ENCODE measurements around the gene SERPINB10.

Gene SERPINB10

DNA sequence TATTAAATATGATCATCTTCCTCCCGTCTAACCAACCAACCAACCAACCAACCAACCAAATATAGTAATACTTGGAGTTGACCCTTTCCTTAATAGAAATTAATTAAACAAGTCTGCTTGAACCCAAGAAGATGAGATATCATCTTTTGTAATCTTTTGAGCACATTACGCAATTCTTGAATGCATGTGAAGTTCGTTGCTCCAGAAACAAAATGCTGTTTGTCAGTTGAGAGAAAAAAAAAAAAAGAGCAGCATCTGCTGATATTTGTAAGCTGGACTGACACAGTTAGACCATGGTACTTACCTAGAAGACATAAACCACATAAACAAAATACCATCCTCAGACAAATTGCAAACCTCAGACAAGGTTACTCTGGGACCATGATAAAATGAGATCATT is 29.4 kb upstream of the SERPINB10 start:
- no peaks in the 10 kb centered on the region for H3K4me1 ChIP-seq (ENCODE audit: control insufficient read depth in 2 of 2, insufficient read depth in 2 of 2, low read length in 2 of 2)
- H3K27me3 ChIP-seq (ENCODE audit: control insufficient read depth in 2 of 2, insufficient read depth in 2 of 2, low read length in 2 of 2): no peaks in the 10 kb centered on the region
- H3K27ac ChIP-seq (ENCODE audit: low read depth in 2 of 2, low read length in 2 of 2): no peak overlapping the region
- no peak overlapping the region for H3K9ac ChIP-seq (ENCODE audit: low read depth in 1 of 2, low read length in 2 of 2)
- no peaks in the 10 kb centered on the region for H3K9me3 ChIP-seq (ENCODE audit: control insufficient read depth in 2 of 2, low read length in 2 of 2)
- H3K36me3 ChIP-seq (ENCODE audit: control insufficient read depth in 2 of 2, insufficient read depth in 2 of 2, low read length in 2 of 2): no peaks in the 10 kb centered on the region
- H3K4me3 ChIP-seq (ENCODE audit: low read length in 2 of 2): no peak overlapping the region

DNA sequence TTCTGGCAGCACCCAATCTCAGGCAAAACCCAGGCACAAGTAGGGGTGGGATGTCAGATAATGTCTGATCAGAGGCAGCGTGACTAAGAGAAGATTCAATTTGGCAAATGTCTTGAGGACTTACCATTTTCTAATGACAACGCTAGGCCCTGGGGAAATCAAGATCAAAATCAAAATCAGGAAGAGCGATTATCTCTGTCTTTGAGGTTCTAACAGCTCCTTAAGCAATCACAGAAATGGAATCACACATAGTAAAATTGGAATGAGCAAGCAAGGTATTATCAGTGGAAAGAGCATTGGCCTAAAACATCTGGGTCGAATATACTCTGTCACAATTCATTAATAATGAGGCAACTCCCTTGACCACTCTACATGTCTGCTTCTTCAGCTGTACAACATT is 28.8 kb upstream of the SERPINB10 start:
- H3K27ac ChIP-seq (ENCODE audit: low read depth in 2 of 2, low read length in 2 of 2): no peak overlapping the region
- H3K9me3 ChIP-seq (ENCODE audit: control insufficient read depth in 2 of 2, low read length in 2 of 2): no peaks in the 10 kb centered on the region
- no peak overlapping the region for H3K4me3 ChIP-seq (ENCODE audit: low read length in 2 of 2)
- H3K27me3 ChIP-seq (ENCODE audit: control insufficient read depth in 2 of 2, insufficient read depth in 2 of 2, low read length in 2 of 2): no peaks in the 10 kb centered on the region
- no peaks in the 10 kb centered on the region for H3K36me3 ChIP-seq (ENCODE audit: control insufficient read depth in 2 of 2, insufficient read depth in 2 of 2, low read length in 2 of 2)
- no peaks in the 10 kb centered on the region for H3K4me1 ChIP-seq (ENCODE audit: control insufficient read depth in 2 of 2, insufficient read depth in 2 of 2, low read length in 2 of 2)
- no peak overlapping the region for H3K9ac ChIP-seq (ENCODE audit: low read depth in 1 of 2, low read length in 2 of 2)

DNA sequence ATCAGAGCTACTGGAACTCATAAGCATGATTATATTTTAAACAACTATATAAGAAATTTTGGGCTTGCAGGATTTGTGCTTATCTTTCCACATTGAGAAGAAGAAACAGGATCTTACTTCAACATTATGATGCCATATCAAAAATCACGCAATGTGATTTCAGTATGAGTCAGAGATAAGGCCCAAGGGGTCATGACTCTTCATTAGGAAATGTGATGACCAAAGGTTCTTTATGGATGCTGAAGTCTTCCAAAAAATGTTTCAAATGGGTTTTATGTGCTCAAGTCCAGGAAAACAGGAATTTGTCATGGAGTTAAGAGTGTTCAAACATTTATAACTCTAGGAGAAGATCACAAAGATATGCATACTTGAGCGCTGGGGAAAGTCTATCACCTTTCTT is 28.0 kb upstream of the SERPINB10 start:
- no peaks in the 10 kb centered on the region for H3K4me1 ChIP-seq (ENCODE audit: control insufficient read depth in 2 of 2, insufficient read depth in 2 of 2, low read length in 2 of 2)
- H3K4me3 ChIP-seq (ENCODE audit: low read length in 2 of 2): no peak overlapping the region
- H3K27ac ChIP-seq (ENCODE audit: low read depth in 2 of 2, low read length in 2 of 2): no peak overlapping the region

DNA sequence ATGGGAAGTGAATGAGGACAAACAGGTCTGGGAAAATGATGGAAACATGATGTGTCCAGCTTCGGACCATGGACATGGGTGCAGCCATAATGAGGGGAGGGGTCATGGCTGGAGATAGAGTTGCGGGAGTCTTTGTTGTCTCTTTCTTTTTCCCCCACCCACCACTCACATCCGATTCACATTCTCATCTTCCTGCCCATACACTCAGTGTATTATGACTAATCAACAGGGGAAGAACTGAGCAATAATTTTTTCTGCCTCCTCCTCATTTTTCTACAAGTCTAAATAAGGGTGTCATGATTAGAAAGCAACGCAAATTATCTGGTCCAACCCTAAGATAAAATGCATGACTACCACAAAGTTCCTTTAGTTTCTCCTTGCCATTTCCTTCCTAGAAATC is 25.9 kb upstream of the SERPINB10 start:
- Histone ChIP-seq H3K27me3 (ENCODE audit: control insufficient read depth in 2 of 2, insufficient read depth in 2 of 2, low read length in 2 of 2) (no peaks in the 10 kb centered on the region), H3K27ac (ENCODE audit: low read depth in 2 of 2, low read length in 2 of 2) (no peak overlapping the region), H3K9me3 (ENCODE audit: control insufficient read depth in 2 of 2, low read length in 2 of 2) (no peaks in the 10 kb centered on the region), H3K9ac (ENCODE audit: low read depth in 1 of 2, low read length in 2 of 2) (no peak overlapping the region), H3K36me3 (ENCODE audit: control insufficient read depth in 2 of 2, insufficient read depth in 2 of 2, low read length in 2 of 2) (no peaks in the 10 kb centered on the region), H3K4me1 (ENCODE audit: control insufficient read depth in 2 of 2, insufficient read depth in 2 of 2, low read length in 2 of 2) (no peaks in the 10 kb centered on the region), H3K4me3 (ENCODE audit: low read length in 2 of 2) (no peak overlapping the region)

More for the DNA sequence above, 28.0 kb upstream of the SERPINB10 start:
- Histone ChIP-seq H3K27me3 (ENCODE audit: control insufficient read depth in 2 of 2, insufficient read depth in 2 of 2, low read length in 2 of 2) (no peaks in the 10 kb centered on the region), H3K36me3 (ENCODE audit: control insufficient read depth in 2 of 2, insufficient read depth in 2 of 2, low read length in 2 of 2) (no peaks in the 10 kb centered on the region), H3K9me3 (ENCODE audit: control insufficient read depth in 2 of 2, low read length in 2 of 2) (no peaks in the 10 kb centered on the region), H3K9ac (ENCODE audit: low read depth in 1 of 2, low read length in 2 of 2) (no peak overlapping the region)

DNA sequence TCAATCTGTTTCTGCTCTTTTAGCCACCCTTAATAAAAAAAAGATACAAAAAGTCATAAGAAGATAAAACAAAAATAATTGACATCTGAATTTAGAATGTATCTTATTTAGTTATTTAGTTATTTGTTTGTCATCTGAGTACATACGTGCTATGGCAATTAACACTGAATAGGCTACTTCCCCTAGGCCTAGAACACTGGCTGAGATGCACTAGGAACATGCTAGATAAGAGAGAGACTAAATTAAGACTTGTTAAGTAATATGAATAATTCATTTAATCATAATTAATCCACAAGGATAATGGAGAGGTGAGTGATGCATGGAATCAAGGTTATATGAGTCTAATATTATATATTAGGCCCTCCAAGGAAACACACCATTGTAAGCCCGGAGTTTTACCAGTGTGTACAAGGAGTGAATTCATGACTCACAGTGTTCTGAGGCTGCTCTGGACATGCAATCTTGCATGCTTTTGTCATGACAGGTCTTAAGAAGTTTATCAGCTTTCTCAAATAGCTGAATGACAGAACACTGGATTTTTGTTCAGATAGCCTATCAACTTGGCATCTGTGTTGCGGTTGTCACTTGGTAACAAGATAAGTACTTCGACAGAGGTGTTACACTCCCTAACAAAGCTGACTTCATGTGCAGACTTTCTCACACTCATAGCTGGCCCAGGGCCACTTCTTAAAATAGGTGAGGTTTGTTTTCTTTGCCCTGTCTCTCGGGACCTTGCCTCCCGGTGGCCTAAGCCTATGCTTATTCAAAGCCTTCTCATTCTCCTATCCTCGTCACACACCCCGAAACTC is 25.2 kb upstream of the SERPINB10 start:
- Histone ChIP-seq H3K27me3 (ENCODE audit: control insufficient read depth in 2 of 2, insufficient read depth in 2 of 2, low read length in 2 of 2) (no peaks in the 10 kb centered on the region), H3K36me3 (ENCODE audit: control insufficient read depth in 2 of 2, insufficient read depth in 2 of 2, low read length in 2 of 2) (no peaks in the 10 kb centered on the region), H3K9ac (ENCODE audit: low read depth in 1 of 2, low read length in 2 of 2) (no peak overlapping the region), H3K4me3 (ENCODE audit: low read length in 2 of 2) (no peak overlapping the region), H3K27ac (ENCODE audit: low read depth in 2 of 2, low read length in 2 of 2) (no peak overlapping the region), H3K9me3 (ENCODE audit: control insufficient read depth in 2 of 2, low read length in 2 of 2) (no peaks in the 10 kb centered on the region), H3K4me1 (ENCODE audit: control insufficient read depth in 2 of 2, insufficient read depth in 2 of 2, low read length in 2 of 2) (no peaks in the 10 kb centered on the region)

DNA sequence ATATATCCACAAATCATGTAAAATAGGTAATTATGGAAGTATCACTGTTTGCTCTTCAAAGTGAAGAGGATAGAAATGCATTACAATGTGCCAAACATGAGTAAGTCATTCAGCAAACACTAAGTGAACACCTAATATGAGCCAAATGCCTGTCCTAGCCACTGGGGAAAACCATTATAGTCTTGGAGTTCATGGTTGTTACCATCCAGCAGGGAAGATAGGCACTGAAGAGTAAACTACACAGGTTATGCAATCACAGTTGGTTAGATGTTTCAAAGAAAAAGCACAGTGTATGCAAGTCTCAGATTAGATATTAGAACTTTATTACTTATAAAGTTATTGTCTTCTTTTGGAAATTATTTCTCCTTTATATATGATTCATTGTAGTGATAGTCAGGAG is 24.1 kb upstream of the SERPINB10 start:
- Histone ChIP-seq H3K36me3 (ENCODE audit: control insufficient read depth in 2 of 2, insufficient read depth in 2 of 2, low read length in 2 of 2) (no peaks in the 10 kb centered on the region), H3K9me3 (ENCODE audit: control insufficient read depth in 2 of 2, low read length in 2 of 2) (no peaks in the 10 kb centered on the region), H3K27ac (ENCODE audit: low read depth in 2 of 2, low read length in 2 of 2) (no peak overlapping the region), H3K4me3 (ENCODE audit: low read length in 2 of 2) (no peak overlapping the region), H3K9ac (ENCODE audit: low read depth in 1 of 2, low read length in 2 of 2) (no peak overlapping the region), H3K27me3 (ENCODE audit: control insufficient read depth in 2 of 2, insufficient read depth in 2 of 2, low read length in 2 of 2) (no peaks in the 10 kb centered on the region), H3K4me1 (ENCODE audit: control insufficient read depth in 2 of 2, insufficient read depth in 2 of 2, low read length in 2 of 2) (no peaks in the 10 kb centered on the region)

DNA sequence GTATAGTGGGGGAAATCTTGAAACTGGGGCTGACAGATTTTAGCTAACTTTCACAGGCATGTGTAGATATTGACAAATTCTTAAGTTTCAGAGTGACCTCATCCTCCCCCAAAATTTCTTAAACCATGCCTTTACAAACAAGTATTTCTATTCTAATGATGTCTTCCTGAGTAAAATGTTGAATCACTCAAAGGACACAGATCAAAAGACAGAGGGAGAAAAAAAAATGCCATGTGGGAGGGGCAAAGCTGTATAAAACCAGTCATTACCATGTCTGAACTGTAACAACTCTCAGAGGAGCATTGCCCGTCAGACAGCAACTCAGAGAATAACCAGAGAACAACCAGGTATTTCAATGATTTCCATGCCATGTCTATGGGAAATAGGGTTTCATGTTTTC is 20.3 kb upstream of the SERPINB10 start, which contains the start of gene SERPINB2:
TSS of gene SERPINB2 (plus strand) at position 282 of the 400 bp plus-strand sequence. CDS start 3,740 bp downstream, outside the sequence.
- no peaks in the 10 kb centered on the region for H3K36me3 ChIP-seq (ENCODE audit: control insufficient read depth in 2 of 2, insufficient read depth in 2 of 2, low read length in 2 of 2)
- no peak within 1 kb of the TSS for H3K9ac ChIP-seq (ENCODE audit: low read depth in 1 of 2, low read length in 2 of 2)
- no peaks in the 10 kb centered on the region for H3K27me3 ChIP-seq (ENCODE audit: control insufficient read depth in 2 of 2, insufficient read depth in 2 of 2, low read length in 2 of 2)
- no peak within 1 kb of the TSS for H3K27ac ChIP-seq (ENCODE audit: low read depth in 2 of 2, low read length in 2 of 2)
- H3K9me3 ChIP-seq (ENCODE audit: control insufficient read depth in 2 of 2, low read length in 2 of 2): no peaks in the 10 kb centered on the region
- H3K4me3 ChIP-seq (ENCODE audit: low read length in 2 of 2): no peak within 1 kb of the TSS
- no peaks in the 10 kb centered on the region for H3K4me1 ChIP-seq (ENCODE audit: control insufficient read depth in 2 of 2, insufficient read depth in 2 of 2, low read length in 2 of 2)

DNA sequence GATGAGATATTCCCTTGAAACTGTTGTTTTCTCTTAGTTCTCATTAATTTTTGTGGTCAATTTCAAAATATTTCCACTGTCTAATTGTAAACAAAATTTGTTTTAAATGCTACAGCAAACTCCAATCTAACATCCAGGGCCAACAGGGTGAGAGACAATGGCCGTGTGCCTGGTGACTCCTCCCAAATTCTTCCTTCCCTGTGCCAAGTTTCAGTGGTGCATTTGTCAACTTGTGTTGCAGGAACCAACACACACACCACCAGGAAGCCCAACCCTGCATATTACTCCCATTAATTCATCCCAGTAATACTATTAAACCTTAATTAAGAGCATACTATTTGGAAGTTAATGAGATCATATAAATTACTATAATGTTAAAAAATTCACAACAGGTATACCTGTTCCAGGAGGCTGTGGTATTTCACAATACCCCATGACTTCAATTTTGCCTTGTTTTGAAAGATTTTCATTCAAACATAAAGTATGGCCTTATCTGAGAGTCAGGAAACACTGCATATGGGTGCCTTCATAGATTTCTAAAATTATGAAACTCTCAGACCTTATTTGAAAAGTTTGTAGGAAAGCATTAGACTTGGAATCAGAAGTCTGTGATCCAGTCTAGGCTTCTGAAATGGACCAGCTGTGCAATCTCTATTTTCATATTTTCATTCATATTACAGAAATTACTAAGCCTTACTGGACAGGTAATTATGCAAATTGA is 19.1 kb upstream of the SERPINB10 start:
- Histone ChIP-seq H3K4me1 (ENCODE audit: control insufficient read depth in 2 of 2, insufficient read depth in 2 of 2, low read length in 2 of 2) (no peaks in the 10 kb centered on the region), H3K4me3 (ENCODE audit: low read length in 2 of 2) (no peak overlapping the region), H3K36me3 (ENCODE audit: control insufficient read depth in 2 of 2, insufficient read depth in 2 of 2, low read length in 2 of 2) (no peaks in the 10 kb centered on the region), H3K27ac (ENCODE audit: low read depth in 2 of 2, low read length in 2 of 2) (no peak overlapping the region), H3K9me3 (ENCODE audit: control insufficient read depth in 2 of 2, low read length in 2 of 2) (no peaks in the 10 kb centered on the region), H3K27me3 (ENCODE audit: control insufficient read depth in 2 of 2, insufficient read depth in 2 of 2, low read length in 2 of 2) (no peaks in the 10 kb centered on the region), H3K9ac (ENCODE audit: low read depth in 1 of 2, low read length in 2 of 2) (no peak overlapping the region)

DNA sequence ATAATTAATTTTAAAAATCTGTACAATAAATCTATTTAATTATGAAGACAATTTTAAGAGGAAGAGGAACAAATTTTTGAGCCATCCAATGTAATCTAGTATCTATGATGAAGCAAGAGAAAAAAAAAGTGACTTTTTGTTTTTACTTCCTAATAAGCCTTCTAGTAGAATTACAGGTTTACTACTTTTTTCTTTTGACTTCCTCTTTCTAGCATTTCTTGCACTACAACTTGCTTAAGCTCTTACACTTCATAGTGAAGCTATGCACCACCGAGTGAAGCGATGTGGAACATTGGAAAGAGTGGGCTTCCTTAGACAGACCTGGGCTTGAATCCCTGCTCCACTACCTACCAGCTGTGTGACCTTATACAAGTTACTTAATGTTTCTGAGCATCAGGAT is 18.1 kb upstream of the SERPINB10 start:
- H3K4me3 ChIP-seq (ENCODE audit: low read length in 2 of 2): no peak overlapping the region
- H3K27me3 ChIP-seq (ENCODE audit: control insufficient read depth in 2 of 2, insufficient read depth in 2 of 2, low read length in 2 of 2): no peaks in the 10 kb centered on the region
- H3K4me1 ChIP-seq (ENCODE audit: control insufficient read depth in 2 of 2, insufficient read depth in 2 of 2, low read length in 2 of 2): no peaks in the 10 kb centered on the region
- no peak overlapping the region for H3K27ac ChIP-seq (ENCODE audit: low read depth in 2 of 2, low read length in 2 of 2)
- no peaks in the 10 kb centered on the region for H3K9me3 ChIP-seq (ENCODE audit: control insufficient read depth in 2 of 2, low read length in 2 of 2)
- H3K36me3 ChIP-seq (ENCODE audit: control insufficient read depth in 2 of 2, insufficient read depth in 2 of 2, low read length in 2 of 2): no peaks in the 10 kb centered on the region
- no peak overlapping the region for H3K9ac ChIP-seq (ENCODE audit: low read depth in 1 of 2, low read length in 2 of 2)

DNA sequence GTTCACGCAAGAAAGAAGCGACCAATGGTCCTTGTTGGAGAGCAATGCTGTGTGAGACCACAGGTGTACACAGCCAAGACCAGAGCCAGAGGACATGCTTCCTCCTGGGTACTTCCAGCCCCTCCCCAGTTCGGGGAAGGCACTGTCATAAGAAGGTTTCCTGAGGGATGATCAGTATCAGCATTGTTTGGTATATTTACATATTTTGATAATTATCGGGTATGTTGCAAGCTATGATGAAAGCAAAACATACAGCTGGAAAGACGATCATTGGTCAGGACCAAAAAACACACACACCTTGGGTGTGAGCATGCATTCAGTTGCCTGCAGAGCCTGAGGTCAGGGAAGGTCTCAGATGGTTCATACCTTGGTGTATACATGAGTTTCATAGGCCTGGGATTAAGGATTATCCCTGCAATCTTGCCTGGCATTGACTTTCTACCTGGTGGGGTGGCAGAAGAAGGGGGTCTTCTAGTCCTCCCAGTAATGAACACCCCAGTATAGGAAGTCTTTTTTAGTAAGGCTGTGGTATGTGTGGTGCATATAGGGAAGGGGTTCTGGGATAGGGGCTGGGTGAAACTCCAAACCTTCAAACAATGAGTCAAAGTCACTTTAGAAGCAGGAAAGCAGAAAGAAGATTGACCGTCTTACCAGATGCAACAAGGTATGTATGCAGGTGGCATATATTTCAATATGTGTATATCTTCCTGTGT is 17.4 kb upstream of the SERPINB10 start:
- Histone ChIP-seq H3K36me3 (ENCODE audit: control insufficient read depth in 2 of 2, insufficient read depth in 2 of 2, low read length in 2 of 2) (no peaks in the 10 kb centered on the region), H3K4me3 (ENCODE audit: low read length in 2 of 2) (no peak overlapping the region), H3K9ac (ENCODE audit: low read depth in 1 of 2, low read length in 2 of 2) (no peak overlapping the region), H3K4me1 (ENCODE audit: control insufficient read depth in 2 of 2, insufficient read depth in 2 of 2, low read length in 2 of 2) (no peaks in the 10 kb centered on the region), H3K9me3 (ENCODE audit: control insufficient read depth in 2 of 2, low read length in 2 of 2) (no peaks in the 10 kb centered on the region), H3K27ac (ENCODE audit: low read depth in 2 of 2, low read length in 2 of 2) (no peak overlapping the region), H3K27me3 (ENCODE audit: control insufficient read depth in 2 of 2, insufficient read depth in 2 of 2, low read length in 2 of 2) (no peaks in the 10 kb centered on the region)
